ENCODE results near the gene TNFRSF18.

DNA sequence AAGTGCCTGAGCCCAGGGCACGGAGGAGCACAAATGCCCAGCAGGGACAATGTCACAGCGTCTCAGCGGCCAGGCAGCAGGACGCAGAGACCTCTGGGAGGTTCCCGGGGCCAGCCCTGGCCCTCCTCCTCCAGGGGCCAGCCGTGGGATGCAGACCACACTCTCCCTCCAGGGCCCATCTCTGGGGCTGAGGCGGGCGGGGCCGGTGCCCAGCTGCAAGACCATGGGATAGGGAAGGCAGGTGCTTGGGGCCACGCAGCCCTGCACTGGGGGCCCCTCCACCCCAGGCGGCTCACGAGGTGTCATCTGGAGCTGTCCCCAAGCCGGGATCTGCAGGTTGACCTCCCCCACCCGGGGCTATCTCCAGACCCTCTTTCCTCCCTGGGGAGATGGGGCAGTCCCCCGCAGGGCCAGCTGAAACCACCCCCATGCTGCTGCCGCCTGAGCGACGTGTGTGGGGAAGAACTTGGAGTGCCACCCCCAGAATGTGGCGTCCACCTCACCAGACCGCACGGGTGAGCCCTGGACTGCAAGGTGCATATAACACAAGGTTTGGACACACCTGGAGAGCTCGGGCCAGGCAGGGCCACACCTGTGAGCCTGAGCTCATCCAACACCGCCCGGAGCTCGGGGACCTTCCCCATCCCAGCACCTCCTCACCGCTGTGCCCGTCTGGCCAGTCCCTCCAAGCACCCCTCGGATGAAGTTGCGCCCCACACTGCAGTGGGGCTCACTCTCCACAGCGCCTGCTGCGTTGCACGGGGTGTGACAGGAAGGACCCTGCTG is 36.8 kb downstream of the TNFRSF18 start:
- TF ChIP-seq, protein P1, sequence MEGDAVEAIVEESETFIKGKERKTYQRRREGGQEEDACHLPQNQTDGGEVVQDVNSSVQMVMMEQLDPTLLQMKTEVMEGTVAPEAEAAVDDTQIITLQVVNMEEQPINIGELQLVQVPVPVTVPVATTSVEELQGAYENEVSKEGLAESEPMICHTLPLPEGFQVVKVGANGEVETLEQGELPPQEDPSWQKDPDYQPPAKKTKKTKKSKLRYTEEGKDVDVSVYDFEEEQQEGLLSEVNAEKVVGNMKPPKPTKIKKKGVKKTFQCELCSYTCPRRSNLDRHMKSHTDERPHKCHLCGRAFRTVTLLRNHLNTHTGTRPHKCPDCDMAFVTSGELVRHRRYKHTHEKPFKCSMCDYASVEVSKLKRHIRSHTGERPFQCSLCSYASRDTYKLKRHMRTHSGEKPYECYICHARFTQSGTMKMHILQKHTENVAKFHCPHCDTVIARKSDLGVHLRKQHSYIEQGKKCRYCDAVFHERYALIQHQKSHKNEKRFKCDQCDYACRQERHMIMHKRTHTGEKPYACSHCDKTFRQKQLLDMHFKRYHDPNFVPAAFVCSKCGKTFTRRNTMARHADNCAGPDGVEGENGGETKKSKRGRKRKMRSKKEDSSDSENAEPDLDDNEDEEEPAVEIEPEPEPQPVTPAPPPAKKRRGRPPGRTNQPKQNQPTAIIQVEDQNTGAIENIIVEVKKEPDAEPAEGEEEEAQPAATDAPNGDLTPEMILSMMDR (IDR thresholded peaks at IDR 0.05), result no peak
- TF ChIP-seq POLR2A (IDR thresholded peaks at IDR 0.05), result no peak

Data from thyroid gland (tissue), 4 donors.